NCI-H146 treated with DMSO at 0.1 percent for 48 hours (cell line): ENCODE data around the gene ST7.

Source experiments
- DNase-seq: peaks from one replicate; lab custom pipeline; 2025; ENCODE audit not compliant: unreplicated experiment; lab: John Stamatoyannopoulos, UW

ST7 gene

DNA sequence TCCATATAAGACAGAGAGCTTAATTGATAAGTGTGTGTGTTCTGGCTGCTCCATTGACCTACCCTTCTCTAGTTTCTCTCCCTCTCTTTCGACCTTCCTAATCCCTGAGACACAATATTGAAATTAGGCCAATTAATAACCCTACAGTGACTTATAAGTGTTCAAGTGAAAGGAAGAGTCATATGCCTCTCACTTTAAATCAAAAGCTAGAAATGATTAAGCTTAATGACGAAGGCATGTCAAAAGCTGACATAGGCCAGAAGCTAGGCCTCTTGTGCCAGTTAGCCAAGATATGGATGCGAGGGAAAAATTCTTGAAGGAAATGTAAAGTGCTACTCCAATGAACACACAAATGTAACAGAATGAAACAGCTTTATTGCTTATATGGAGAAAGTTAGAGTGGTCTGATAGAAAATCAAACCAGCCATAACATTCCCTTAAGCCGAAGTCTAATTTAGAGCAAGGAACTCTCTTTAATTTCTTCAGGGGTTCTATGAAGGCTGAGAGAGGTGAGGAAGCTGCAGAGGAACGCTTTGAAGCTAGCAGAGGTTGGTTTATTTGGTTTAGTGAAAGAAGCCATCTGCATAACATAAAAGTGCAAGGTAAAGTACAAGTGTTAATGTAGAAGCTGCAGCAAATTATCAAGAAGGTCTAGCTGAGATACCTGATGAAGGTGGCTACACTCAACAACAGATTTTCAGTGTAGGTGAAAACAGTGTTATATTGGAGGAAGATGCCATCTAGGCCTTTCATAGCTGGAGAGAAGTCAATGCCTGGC is 53.8 kb downstream of the ST7 start:
- DNase-seq: no peak

DNA sequence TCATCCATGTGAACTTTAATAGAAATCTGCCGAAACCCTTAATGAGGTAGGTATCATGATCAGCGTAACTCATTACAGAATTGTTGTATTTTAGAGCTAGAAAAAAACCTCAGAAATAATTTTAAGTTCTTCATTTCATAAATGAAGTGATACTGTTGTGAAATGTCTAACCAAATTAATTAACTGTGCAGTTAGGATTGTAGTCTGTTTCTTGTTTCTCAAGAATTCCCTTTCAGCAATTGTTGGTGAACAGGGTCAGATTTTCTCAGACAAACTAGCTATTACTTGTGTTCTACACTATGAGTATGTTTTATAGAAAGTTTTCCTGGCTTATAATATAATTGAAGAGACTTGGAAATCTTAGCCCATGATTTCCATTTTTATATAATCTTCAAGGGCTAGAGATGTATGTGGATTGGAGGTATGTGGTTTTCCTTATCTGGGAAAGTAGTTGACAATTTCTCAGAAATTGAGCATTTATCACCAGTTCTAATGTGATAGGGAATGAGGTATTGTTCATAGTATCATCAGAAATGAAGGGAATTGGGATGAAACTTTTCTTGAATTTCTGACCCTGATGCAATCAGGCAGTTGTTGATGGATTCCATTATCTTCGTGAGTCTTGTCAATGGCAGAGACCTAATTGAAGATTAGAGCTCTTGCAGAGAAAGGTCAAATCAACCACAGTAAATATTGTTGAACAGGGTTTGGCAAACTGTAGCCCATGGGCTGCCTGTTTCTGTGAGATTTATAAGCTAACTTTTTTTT is 55.0 kb downstream of the ST7 start:
- DNase-seq: no peak

DNA sequence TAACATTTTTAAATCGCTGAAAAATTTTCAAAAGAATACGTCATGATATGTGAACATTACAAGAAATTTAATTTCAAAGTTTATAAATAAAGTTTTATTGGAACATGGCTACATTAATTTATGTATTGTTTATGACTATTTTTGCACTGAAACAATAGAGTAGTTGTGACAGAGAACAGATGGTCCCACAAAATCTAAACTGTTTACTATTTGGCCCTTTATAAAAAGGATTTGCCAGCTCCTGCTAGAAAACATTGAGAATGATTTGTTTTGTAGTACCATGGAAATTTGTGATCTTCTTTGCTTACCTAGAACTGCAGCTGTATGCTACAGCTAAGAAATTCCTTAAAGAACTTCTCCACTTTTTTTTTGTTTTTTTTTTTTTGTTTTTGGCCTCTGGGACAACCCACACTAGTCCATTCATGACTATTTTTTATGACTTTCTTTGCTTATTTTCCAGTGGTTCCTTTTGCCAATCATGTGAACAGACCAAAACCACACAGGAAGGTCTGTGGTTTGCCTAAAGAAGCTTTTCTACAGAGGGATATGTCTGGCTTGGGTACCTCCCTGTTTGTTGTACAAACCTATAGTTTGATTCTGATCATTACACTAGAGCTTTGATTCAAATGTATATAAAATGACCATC is 55.7 kb downstream of the ST7 start:
- no peak for DNase-seq

DNA sequence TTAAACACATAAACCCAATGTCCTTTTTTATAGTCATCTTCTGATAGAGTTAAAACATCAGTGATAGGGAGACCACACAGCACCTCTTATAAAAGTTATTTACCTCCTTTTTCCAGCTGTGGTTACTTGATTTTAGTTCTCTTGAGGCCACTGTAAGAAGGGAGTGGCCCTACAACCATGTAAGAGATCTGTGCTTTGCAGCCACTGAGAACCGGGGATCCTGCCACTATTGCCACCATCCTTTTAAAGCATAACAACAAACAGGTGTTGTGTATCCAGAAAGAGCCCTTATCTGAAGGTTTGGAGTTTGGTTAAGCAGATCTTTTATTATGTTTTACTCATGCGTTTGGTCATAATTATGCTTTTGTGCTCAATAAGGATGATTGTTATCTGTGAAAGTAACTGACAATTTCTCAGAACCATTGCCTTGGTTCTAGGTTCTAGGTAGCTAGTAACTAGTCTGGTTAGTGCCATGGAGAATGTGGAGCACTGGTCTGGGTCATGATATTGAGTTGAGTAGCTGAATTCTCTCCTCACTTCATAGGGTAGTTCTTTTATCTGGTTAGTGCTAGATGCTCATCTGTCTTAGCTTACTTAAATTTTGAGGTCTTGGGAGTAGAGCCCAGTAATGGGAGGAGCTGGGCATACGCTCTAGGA is 56.5 kb downstream of the ST7 start:
- DNase-seq: no peak

DNA sequence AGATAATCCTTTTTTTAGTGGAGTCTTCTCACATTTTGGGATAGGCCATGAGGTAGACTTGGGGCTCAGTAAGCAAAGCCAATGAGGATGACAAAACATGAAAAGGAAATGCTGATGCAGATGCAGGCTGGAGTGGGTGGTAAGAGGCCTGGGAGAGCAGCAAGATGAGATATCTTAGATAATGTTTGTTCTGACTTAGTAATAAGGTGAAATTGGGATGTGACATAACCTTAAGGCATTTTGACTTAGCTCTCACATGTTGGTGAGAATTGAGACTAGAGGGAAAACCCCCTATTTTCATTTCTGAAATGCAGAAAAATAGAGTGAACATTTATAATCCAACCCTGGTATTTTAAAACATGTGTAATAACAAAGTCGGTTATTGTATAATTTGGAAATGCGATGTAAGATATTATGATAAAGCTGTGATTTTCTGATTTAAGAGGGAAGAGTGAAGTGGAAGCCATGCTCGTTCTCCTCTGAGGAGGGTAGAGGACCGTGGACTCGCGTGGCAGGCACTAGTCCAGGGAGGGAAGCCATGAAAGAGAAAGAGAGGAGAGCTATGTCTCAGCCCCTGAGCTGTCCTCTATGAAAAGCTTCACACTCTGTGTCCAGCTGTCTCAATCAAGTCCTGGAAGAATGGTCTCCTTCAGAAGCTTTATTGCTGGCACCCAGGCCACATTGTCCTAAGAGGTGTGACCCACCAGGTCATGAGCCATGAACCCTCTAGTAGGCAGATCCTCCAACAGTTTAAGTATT is 57.3 kb downstream of the ST7 start:
- DNase-seq: no peak

DNA sequence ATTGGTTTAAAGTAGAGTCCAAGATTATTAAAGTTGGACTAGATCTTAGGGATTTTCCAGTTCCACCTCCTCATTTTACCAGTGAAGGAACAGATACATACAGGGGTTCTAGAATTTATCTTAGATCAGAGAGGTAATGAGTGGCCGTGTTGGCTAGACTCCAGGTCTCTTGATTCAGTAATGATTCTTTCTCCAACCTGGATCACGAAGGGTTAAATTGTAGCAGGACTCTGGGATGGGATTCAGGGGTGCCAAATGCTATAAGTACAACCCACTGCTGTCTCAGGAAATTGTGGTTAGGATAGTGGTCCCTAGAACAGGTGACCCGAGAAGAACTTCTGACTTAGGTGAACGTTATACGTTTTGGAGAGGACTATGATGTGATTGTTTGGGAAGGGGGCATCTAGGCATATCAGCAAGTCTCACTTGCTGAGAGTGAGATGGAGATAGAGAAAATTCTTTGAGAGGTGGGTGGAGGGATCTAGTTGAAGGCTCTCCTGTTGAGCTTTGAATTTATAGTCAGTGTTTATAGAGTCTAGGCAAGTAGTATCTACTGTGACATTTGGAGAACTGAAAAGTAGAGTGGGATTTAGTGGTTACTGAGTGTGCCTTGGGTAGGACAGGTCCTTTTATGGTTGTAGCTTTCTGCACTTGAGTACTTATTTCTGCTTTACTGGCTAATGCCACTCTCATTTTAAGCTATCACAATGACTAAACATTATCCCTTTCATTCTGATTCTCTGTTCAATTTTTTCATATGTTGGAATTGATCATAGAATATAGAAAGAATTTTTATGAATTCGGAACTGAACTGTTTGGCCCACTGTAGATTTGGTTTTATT is 58.3 kb downstream of the ST7 start:
- no peak for DNase-seq

DNA sequence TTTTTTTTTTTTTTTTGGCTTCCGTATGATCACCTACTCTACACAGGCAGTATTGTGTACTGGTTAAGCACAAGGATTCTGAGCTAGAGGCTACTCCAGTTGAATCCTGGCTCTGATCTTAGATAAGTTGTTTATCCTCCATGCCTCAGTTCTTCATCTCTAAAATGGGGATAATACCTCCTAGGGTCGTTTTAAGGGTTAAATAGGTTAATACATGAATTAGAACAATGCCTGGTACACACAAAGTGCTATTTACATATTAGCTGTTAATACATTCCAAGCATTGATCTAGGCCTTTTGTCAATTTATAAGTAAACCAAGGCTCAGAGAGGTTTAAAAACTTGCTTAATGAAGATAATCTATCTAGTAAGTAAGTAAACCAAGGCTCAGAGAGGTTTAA is 59.0 kb downstream of the ST7 start:
- no peak for DNase-seq

DNA sequence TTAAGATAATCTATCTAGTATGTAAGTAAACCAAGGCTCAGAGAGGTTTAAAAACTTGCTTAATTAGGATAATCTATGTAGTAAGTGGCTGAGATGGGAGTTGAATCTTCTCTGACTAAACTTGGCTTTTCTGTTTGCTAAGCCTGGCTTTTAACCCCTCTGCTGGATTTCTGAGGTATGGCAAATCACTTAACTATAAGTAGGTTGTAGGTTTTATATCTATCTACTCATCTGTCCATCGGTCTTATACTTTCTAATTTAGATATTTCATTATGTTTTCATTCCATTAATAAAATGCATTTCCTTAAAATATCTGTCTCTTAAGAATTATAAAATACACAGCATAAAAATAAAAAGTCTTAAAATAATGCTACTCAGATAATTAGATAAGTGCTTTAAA is 59.4 kb downstream of the ST7 start:
- no peak for DNase-seq

DNA sequence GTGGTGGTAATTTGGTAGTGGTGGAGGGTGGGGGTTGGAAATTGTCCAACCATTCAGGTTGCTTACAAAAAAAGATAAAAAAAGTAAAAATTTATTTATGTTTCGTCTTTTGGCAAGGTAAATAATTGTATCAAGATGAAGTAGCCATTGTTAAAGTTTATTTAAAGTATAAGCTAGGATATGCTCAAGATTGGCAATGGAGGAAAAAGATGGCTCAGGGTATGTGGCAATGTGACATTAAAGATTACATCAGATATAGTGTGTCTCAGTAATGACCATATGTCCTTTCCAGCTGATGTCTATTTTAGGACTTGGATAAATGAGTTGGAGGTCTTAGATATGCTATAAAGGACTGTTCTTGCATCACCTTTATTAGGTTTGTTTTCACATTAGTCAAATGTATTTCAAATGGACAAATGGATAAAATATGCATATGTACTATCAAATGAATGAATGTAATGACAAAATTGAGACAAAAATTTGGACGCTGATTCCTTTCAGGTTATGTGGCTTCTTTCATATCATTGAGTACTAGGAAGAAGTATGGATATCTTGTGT is 60.9 kb downstream of the ST7 start:
- DNase-seq: no peak

DNA sequence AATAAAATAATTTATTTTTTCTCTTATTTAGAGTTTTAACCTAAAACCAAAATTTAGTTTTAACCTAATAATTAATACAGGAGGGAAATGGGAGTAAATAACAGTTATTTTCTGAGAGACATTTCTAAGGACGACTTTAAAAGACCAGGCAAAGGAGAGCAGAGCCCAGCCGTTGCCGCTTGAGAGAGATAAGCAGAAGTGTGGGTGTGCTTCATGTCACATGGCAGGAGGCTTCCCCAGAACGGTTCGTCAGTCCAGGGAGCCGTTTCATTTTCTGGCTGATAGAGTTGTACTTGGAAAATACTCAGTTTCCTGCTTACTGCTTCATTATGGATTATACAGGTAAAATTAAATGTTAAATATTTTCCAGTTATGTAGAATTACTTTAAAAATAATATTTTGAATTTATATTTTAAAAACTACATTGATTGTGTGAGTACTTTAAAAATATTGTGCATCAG is 61.4 kb downstream of the ST7 start:
- no peak for DNase-seq

DNA sequence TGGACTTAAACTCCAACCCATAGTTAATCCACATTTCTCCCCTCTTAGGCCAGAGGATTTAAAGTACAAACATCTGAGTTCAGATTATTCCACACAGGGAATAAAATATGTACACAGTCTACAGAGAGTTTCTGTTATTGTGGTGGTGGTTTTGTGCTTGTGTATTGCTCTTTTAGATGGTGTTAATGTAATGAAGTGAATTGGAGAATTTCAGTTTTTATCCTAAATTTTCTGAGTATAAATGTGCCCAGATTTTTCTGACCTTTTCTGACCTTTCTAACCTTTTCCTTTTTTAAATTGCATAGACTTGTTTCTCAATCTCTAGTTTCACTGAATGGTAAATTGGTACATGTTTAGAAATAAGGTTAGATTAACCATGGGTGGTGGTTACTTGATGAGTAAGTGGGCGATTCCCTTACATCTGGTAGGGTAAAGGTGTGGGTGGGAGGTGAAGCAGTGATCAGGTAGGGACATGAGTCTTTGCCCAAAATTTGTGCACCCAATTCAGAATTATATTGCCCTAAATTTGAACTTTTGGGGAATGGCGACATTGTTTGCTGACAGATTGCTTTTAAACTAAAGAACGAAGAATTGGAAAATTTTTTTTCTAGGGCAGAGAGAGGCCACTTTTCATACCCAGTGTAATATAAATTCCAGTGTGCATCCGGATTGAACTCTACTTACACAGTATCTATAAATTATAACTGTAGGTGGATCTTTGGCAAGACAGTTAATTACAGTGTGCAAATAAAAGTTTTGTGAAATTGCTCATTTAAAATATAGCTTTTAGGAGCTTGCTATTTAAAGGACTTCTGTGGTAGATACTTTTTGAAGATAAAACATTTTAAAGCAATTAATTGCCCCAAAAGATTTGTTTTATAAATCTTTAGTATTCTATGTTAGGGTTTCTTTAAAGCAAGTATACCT is 62.2 kb downstream of the ST7 start:
- no peak for DNase-seq

DNA sequence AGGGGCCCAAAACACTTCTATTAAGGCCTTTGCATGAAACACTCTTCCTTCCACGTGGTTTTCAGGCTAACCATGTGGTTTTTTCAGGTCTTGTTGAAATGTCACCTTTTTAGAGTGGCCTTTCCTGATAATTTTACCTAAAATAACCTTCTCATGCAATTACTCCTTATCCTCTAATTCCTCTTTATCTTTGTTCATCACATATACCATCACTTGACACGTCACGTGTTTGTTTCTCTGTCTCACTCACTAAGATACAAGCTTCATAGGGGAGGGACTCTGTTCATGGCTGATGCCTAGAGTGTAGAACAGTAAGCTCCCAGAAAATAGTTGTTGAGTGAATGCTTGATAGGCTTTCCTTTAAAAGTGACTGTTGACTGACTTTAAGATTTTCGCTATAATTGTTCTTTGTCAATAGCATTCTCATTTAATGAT is 63.7 kb downstream of the ST7 start:
- no peak for DNase-seq

DNA sequence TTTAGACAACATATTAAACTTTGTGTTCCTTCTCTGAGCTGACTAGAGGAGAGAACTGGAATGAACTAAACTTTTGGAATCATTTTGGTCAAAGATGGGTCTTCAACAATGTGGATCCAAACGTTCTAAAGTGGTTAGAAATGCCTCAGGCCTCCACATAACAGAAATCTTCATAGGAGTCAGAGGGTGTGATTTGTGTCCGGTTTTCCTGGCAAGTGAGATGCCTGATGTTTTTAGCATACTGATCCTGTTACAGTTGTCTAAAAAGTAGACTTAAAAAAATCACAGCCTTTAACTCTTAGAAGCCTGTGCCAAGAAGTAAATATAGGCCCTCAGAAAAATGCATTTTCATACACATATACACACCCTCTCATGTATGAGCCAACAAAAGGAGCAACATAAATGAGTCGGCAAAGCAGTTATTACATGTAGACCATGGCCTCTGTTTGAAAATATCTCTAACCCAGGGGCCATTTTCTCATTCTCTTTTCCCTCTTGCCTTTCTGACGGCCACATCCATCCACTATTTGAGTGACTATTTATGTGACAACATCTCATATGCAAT is 64.5 kb downstream of the ST7 start:
- no peak for DNase-seq

DNA sequence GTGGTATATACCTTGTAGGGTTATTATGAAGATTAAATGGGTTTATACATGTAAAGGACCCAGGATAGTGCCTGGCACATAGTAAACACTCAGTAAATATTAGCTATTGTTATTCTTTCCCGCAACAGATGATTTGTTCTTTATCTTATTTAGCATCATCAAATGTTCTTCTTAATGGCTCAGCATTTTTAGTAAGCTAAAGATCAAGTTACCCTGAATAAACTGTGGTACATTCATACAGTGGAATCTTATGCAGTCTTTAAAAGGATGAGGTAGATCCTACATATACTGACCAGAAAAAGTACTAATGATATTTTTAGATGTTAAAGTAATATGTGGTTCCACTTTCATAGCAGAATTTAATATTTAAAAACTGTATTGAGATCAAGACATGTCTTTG is 65.4 kb downstream of the ST7 start:
- no peak for DNase-seq

DNA sequence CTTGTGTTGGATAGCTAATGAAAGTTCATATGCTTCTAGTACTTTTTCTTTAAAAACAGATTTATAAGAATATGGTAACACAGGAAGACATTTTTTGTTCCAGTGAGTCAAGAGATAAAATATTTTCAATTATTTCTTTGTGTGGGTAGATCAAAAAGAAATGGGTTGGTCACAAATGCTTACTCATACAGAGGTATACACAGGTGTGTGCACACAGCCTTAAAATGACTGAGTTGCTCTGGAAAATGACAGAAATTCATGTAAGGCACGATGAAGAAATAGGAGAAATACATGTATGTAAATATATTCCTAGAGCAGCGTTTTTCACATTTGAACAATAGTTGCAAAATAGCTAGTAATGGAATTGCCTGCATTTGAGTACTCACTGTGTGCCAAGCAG is 66.0 kb downstream of the ST7 start:
- no peak for DNase-seq

DNA sequence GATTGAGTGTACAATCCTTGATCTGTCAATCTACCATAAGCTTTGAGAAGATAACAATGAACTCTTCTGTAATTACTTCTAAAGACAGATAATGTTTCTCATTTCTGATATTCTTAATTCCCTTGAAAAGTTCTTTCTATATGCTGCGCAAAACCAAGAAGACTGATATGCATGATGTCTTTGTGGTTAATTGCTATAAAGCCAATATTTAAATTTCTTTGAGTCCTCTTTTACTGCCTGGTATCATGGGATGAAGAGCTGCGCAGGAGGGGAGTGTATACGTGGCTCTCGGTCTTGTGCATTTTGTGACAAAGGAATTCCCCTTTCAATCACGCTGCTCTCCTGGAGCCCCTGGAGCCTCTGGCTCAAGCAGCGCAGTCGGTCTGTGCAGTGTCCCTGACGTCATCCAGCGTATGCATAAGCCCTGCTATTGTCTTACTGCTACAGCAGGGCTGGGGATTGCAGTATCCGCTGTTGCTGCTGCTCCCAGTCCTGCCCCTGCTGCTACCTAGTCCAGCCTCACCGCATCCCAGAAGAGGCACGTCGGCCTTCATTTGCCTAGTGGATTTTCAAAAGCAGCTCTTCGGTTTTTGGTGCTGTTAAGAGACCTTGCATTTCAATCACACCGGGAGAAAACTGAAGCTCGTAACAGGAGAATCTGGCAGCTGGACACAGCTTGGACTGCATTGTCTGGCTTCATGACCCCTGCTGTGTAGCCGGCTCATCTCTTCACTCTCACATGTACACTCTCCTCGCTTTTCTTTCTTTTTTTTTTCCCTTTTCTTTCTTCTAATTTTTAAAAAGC is 66.7 kb downstream of the ST7 start:
- DNase-seq: peak; percentile 98

DNA sequence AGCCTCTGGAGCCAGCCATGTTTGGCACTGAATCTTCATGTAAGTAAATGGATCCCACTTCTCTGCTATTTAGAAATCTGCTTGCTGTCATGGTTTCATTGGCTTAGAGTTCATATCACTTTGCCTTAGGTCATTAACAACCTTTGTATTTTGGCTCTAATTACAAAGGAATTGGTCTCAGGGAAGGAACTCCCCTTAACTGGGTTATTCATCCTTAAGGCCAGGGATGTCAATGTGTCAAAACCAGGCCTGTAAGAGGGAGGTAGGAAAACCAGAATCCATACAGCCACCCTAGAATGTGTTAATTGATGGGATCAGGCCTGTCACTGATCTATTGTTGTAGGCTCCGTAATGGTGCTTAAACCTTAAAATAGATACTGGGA is 67.3 kb downstream of the ST7 start:
- peak; percentile 92 for DNase-seq
